PC-3 (cell line): ENCODE results near the gene RRBP1. TPM values are rescaled to one million over a fixed set of nuclear protein-coding genes. Genes with fewer than 3 reads are reported as not detected.

Experiments used
- ATAC-seq: fragments of 200-7000 bp; cut with Tn5 transposase; 2 replicates; pipeline ENCODE4 v1.9.1; 2020; ENCODE audit warnings: mild to moderate bottlenecking, moderate library complexity
- BruUV-seq: library from RNA; stranded (reverse); fragments of 400-500 nt; replicated peaks from 2 replicates; lab custom pipeline; 2021; lab: Mats Ljungman, UMichigan
- CTCF ChIA-PET: fragments of 300-600 bp; sonication (Branson Sonifier 250); formaldehyde crosslinking; loops from one replicate; lab custom pipeline; 2022; ENCODE audit warnings: antibody characterized with exemption; lab: Charles Lee
- POLR2A ChIA-PET: fragments of 300-600 bp; sonication (Branson Sonifier 250); formaldehyde crosslinking; loops from one replicate; lab custom pipeline; 2022; ENCODE audit warnings: antibody characterized with exemption; ENCODE audit not compliant: unreplicated experiment; lab: Charles Lee
- DNase-seq: peaks from one replicate; pipeline ENCODE4 v3.0.0-alpha.2; 2015
- H2AFZ ChIP-seq: fragments of 300-600 bp; sonication (generic); 2 replicates; pipeline ENCODE4 v1.6.0; 2016; ENCODE audit warnings: antibody characterized with exemption, low read length
- H3F3A ChIP-seq: fragments of 300-600 bp; sonication (generic); one replicate; pipeline ENCODE4 v1.6.0; 2017; ENCODE audit warnings: antibody characterized with exemption, low read length, control low read depth, mild to moderate bottlenecking; ENCODE audit not compliant: unreplicated experiment
- H3K27ac ChIP-seq: fragments of 300-600 bp; sonication (generic); 2 replicates; pipeline ENCODE4 v1.5.1; 2016; ENCODE audit warnings: mild to moderate bottlenecking, low read length
- H3K27me3 ChIP-seq: fragments of 300-600 bp; sonication (generic); 2 replicates; pipeline ENCODE4 v1.6.1; 2016; ENCODE audit warnings: low read length, mixed read lengths
- H3K36me3 ChIP-seq: fragments of 300-600 bp; sonication (generic); 2 replicates; pipeline ENCODE4 v1.6.1; 2016; ENCODE audit warnings: low read depth, mixed run types, low read length, mixed read lengths
- H3K4me1 ChIP-seq: fragments of 300-600 bp; sonication (generic); 2 replicates; pipeline ENCODE4 v1.5.1; 2016; ENCODE audit warnings: low read length; ENCODE audit not compliant: insufficient read depth
- H3K4me2 ChIP-seq: fragments of 300-600 bp; sonication (generic); 2 replicates; pipeline ENCODE4 v1.6.0; 2016; ENCODE audit warnings: low read length
- H3K4me3 ChIP-seq: fragments of 300-600 bp; sonication (generic); 2 replicates; pipeline ENCODE4 v1.5.1; 2016; ENCODE audit warnings: mild to moderate bottlenecking, low read length, mixed read lengths
- H3K79me2 ChIP-seq: fragments of 300-600 bp; sonication (generic); 2 replicates; pipeline ENCODE4 v1.6.1; 2017; ENCODE audit warnings: low read length, mixed read lengths
- H3K9ac ChIP-seq: fragments of 300-600 bp; sonication (generic); 2 replicates; pipeline ENCODE4 v1.6.0; 2016; ENCODE audit warnings: mild to moderate bottlenecking, low read length
- H3K9me2 ChIP-seq: fragments of 300-600 bp; sonication (generic); replicated peaks from 2 replicates; pipeline ENCODE4 v1.6.1; 2016; ENCODE audit warnings: mixed run types, low read length, mixed read lengths
- H3K9me3 ChIP-seq: fragments of 300-600 bp; sonication (generic); 2 replicates; pipeline ENCODE4 v1.6.1; 2016; ENCODE audit warnings: low read length, mixed read lengths
- H4K20me1 ChIP-seq: fragments of 300-600 bp; sonication (generic); 2 replicates; pipeline ENCODE4 v1.6.1; 2016; ENCODE audit warnings: low read length, mixed read lengths
- CTCF ChIP-seq: fragments of 300-600 bp; sonication (generic); conservative IDR thresholded peaks from 2 replicates; pipeline ENCODE4 v1.5.1; 2017; ENCODE audit warnings: antibody characterized with exemption, low read depth, mild to moderate bottlenecking, low read length
- EZH2 ChIP-seq: fragments of 300-600 bp; sonication (generic); IDR thresholded peaks from one replicate; pipeline ENCODE4 v1.6.1; 2017; ENCODE audit warnings: antibody characterized with exemption, mild to moderate bottlenecking, low read length; ENCODE audit not compliant: unreplicated experiment
- EZH2phosphoT487 ChIP-seq: fragments of 300-600 bp; sonication (generic); IDR thresholded peaks from 2 replicates; pipeline ENCODE4 v1.6.1; 2018; ENCODE audit warnings: mild to moderate bottlenecking, antibody characterized with exemption, low read length, borderline replicate concordance
- intact Hi-C: fragments of 100-400 bp; cut with micrococcal nuclease; formaldehyde crosslinking; loops from 2 replicates; pipeline ENCODE4 v1.9.0; 2023
- total RNA-seq: library from RNA; depleted of rRNA; stranded (reverse); fragments of >200 nt; gene quantifications from 2 replicates; pipeline ENCODE4 v1.2.3, GENCODE V29; 2014

RRBP1 gene
- total RNA-seq, 1 experiment from 2014 or later: 176 TPM

- H3K27ac ChIP-seq: peak overlapping the region; percentile 68
- peaks cover 43% of the 10 kb centered on the region for H4K20me1 ChIP-seq
- peak overlapping the region; percentile 83 for H3K9ac ChIP-seq
- H3K79me2 ChIP-seq: peaks cover 58% of the 10 kb centered on the region
- BruUV-seq: TSS peak; percentile 76
- no peaks in the 10 kb centered on the region for H3K9me2 ChIP-seq
- peaks cover 20% of the 10 kb centered on the region for H3K27me3 ChIP-seq
- peaks cover 19% of the 10 kb centered on the region for H3K4me1 ChIP-seq
- ChIA-PET CTCF (no interaction called here), POLR2A (interaction anchor here (0.5 to 0.7 kb wide), 4 partner anchors 9 to 287 kb away, joined by 3 to 5 read pairs (median 5); no protein-coding TSS in a partner anchor)
- DNase-seq (peak; percentile 80), ATAC-seq (0 out of 2 replicates have a peak, but pooled peaks have one; percentile 0)
- peak overlapping the region; percentile 91 for H3K4me2 ChIP-seq
- H2AFZ ChIP-seq: peak overlapping the region; percentile 28
- peak overlapping the region; percentile 98 for H3K4me3 ChIP-seq
- no peaks in the 10 kb centered on the region for H3K9me3 ChIP-seq
- TF ChIP-seq CTCF (0 out of 2 replicates have a peak, but pooled peaks have one; percentile 7), EZH2phosphoT487 (no peak), EZH2 (no peak)
- intact Hi-C loops: loop anchor here (5.0 kb wide), 1 partner anchor 312 kb away; no protein-coding TSS in a partner anchor
- no peaks in the 10 kb centered on the region for H3F3A ChIP-seq
- H3K36me3 ChIP-seq: peaks cover 30% of the 10 kb centered on the region
Observed at GRCh38 chr20:17679941-17680835, 1.9 kb downstream of the RRBP1 start.

- Histone ChIP-seq H3K27me3 (peaks cover 8% of the 10 kb centered on the region), H3K4me3 (no peak overlapping the region), H4K20me1 (peaks cover 54% of the 10 kb centered on the region), H3K9me3 (no peaks in the 10 kb centered on the region), H3K79me2 (peaks cover 71% of the 10 kb centered on the region), H3K36me3 (peaks cover 34% of the 10 kb centered on the region), H3K27ac (no peak overlapping the region), H3K9ac (no peak overlapping the region), H3K9me2 (no peaks in the 10 kb centered on the region), H2AFZ (no peak overlapping the region), H3K4me1 (peaks cover 19% of the 10 kb centered on the region), H3F3A (no peaks in the 10 kb centered on the region), H3K4me2 (peak overlapping the region; percentile 91; the same call in 1 of the 2 replicates)
- ChIA-PET CTCF (no interaction called here), POLR2A (no interaction called here)
- DNase-seq (no peak), ATAC-seq (no peak)
- intact Hi-C loops: no loop called here
- BruUV-seq: no TSS peak
- TF ChIP-seq CTCF (no peak), EZH2phosphoT487 (no peak), EZH2 (no peak)
Observed at GRCh38 chr20:17678886-17679285, 3.2 kb downstream of the RRBP1 start.

- no peak overlapping the region for H3K4me2 ChIP-seq
- BruUV-seq: no TSS peak
- no peak overlapping the region for H3K9ac ChIP-seq
- no peaks in the 10 kb centered on the region for H3K9me3 ChIP-seq
- no peak overlapping the region for H2AFZ ChIP-seq
- ATAC-seq (no peak), DNase-seq (no peak)
- H3K27ac ChIP-seq: no peak overlapping the region
- no peak overlapping the region for H3K4me3 ChIP-seq
- peaks cover 2% of the 10 kb centered on the region for H3K27me3 ChIP-seq
- peaks cover 34% of the 10 kb centered on the region for H3K36me3 ChIP-seq
- ChIA-PET POLR2A (no interaction called here), CTCF (no interaction called here)
- H3F3A ChIP-seq: no peaks in the 10 kb centered on the region
- H3K79me2 ChIP-seq: peaks cover 77% of the 10 kb centered on the region
- H4K20me1 ChIP-seq: peaks cover 55% of the 10 kb centered on the region
- intact Hi-C loops: no loop called here
- no peaks in the 10 kb centered on the region for H3K9me2 ChIP-seq
- H3K4me1 ChIP-seq: peaks cover 19% of the 10 kb centered on the region
- TF ChIP-seq EZH2 (no peak), EZH2phosphoT487 (no peak), CTCF (no peak)
Observed at GRCh38 chr20:17678295-17678694, 3.7 kb downstream of the RRBP1 start.
